ENCODE results near the gene STIMATE. TPM values are rescaled to one million over a fixed set of nuclear protein-coding genes. Genes with fewer than 3 reads are reported as not detected.

The STIMATE gene
- polyA plus RNA-seq, 2 donors, result 6.0 to 7.4 TPM

- Histone ChIP-seq H3K27me3 (ENCODE audit: control insufficient read depth in 1 of 2, insufficient read depth in 2 of 2, low read length in 2 of 2) (no peaks in the 10 kb centered on the region), H3K4me1 (ENCODE audit: control insufficient read depth in 2 of 2, insufficient read depth in 2 of 2, low read length in 1 of 2) (no peaks in the 10 kb centered on the region), H3K4me3 (ENCODE audit: low read depth in 1 of 2, low read length in 2 of 2) (no peak overlapping the region), H3K36me3 (ENCODE audit: control insufficient read depth in 2 of 2, insufficient read depth in 2 of 2, low read length in 1 of 2) (peaks cover 3 to 4% of the 10 kb centered on the region in 2 donors), H3K27ac (ENCODE audit: low read depth in 2 of 2, low read length in 1 of 2) (no peak overlapping the region), H3K9me3 (ENCODE audit: control insufficient read depth in 2 of 2, insufficient read depth in 1 of 2, low read depth in 1 of 2, low read length in 1 of 2) (no peaks in the 10 kb centered on the region)
- 91 to 94% methylated on average over 5 of the region's 5 CpGs for WGBS, 2 donors
Observed at GRCh38 chr3:52857864-52858263, 39.5 kb downstream of the STIMATE start.

GRCh38 chr3:52857133-52857532 lies 40.2 kb downstream of the STIMATE start:
- H3K9me3 ChIP-seq (ENCODE audit: control insufficient read depth in 2 of 2, insufficient read depth in 1 of 2, low read depth in 1 of 2, low read length in 1 of 2), result no peaks in the 10 kb centered on the region
- no peaks in the 10 kb centered on the region for H3K27me3 ChIP-seq (ENCODE audit: control insufficient read depth in 1 of 2, insufficient read depth in 2 of 2, low read length in 2 of 2)
- WGBS, 2 donors, result 81 to 89% methylated on average over 3 of the region's 3 CpGs
- H3K4me3 ChIP-seq (ENCODE audit: low read depth in 1 of 2, low read length in 2 of 2), result no peak overlapping the region
- H3K4me1 ChIP-seq (ENCODE audit: control insufficient read depth in 2 of 2, insufficient read depth in 2 of 2, low read length in 1 of 2), result no peaks in the 10 kb centered on the region
- no peak overlapping the region for H3K27ac ChIP-seq (ENCODE audit: low read depth in 2 of 2, low read length in 1 of 2)
- peaks cover 3 to 6% of the 10 kb centered on the region in 2 donors for H3K36me3 ChIP-seq (ENCODE audit: control insufficient read depth in 2 of 2, insufficient read depth in 2 of 2, low read length in 1 of 2)

DNA sequence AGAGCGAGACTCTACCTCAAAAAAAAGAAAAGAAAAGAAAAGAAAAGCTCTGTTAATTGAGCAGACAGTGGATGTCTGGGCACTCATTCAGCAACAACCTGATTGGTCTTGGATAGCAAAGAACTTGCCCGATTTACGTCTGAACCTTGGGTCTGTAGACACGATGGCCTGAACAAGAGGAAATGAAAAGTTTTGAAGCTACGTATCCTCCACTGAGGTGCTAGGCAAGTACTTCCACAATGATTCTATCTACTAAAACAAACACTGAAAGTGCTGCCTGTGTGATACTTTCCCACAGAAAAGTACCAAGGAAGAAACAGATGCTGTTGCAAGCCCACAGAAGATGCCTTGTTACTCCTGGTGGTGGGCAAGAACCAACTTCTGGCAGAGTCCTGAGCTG lies 40.7 kb downstream of the STIMATE start:
- Histone ChIP-seq H3K27ac (ENCODE audit: low read depth in 2 of 2, low read length in 1 of 2) (no peak overlapping the region), H3K27me3 (ENCODE audit: control insufficient read depth in 1 of 2, insufficient read depth in 2 of 2, low read length in 2 of 2) (no peaks in the 10 kb centered on the region), H3K9me3 (ENCODE audit: control insufficient read depth in 2 of 2, insufficient read depth in 1 of 2, low read depth in 1 of 2, low read length in 1 of 2) (no peaks in the 10 kb centered on the region), H3K4me1 (ENCODE audit: control insufficient read depth in 2 of 2, insufficient read depth in 2 of 2, low read length in 1 of 2) (no peaks in the 10 kb centered on the region), H3K36me3 (ENCODE audit: control insufficient read depth in 2 of 2, insufficient read depth in 2 of 2, low read length in 1 of 2) (peaks cover 3 to 10% of the 10 kb centered on the region in 2 donors), H3K4me3 (ENCODE audit: low read depth in 1 of 2, low read length in 2 of 2) (no peak overlapping the region)
- WGBS, 2 donors, result 82 to 94% methylated on average over 5 of the region's 5 CpGs

DNA sequence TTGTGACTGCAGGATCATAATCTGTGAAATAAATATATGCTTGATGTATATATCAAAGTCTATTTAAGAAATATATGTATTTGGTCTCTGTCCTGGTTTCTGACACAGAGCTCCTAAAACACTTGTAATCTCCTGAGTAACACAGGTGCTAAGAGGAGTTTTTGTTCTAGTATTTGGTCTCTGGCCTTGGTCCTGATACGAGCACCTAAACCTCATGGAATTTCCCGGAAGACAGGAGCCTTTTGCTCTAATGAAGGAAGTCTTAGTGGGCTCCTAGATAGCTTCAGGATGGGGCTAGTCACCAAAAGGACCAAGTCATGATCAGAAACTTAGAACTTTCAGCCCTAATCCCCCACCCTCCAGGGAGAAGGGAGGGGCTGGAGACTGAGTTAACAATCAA lies 43.3 kb downstream of the STIMATE start:
- peaks cover 15 to 20% of the 10 kb centered on the region in 2 donors for H3K36me3 ChIP-seq (ENCODE audit: control insufficient read depth in 2 of 2, insufficient read depth in 2 of 2, low read length in 1 of 2)
- 90 to 92% methylated on average over 2 of the region's 2 CpGs for WGBS, 2 donors
- H3K27ac ChIP-seq (ENCODE audit: low read depth in 2 of 2, low read length in 1 of 2), result no peak overlapping the region

GRCh38 chr3:52852419-52852818 lies 44.9 kb downstream of the STIMATE start:
- Histone ChIP-seq H3K4me3 (ENCODE audit: low read depth in 1 of 2, low read length in 2 of 2) (no peak overlapping the region), H3K9me3 (ENCODE audit: control insufficient read depth in 2 of 2, insufficient read depth in 1 of 2, low read depth in 1 of 2, low read length in 1 of 2) (no peaks in the 10 kb centered on the region), H3K4me1 (ENCODE audit: control insufficient read depth in 2 of 2, insufficient read depth in 2 of 2, low read length in 1 of 2) (peaks cover 0 to 3% of the 10 kb centered on the region in 2 donors), H3K36me3 (ENCODE audit: control insufficient read depth in 2 of 2, insufficient read depth in 2 of 2, low read length in 1 of 2) (peaks cover 17 to 30% of the 10 kb centered on the region in 2 donors), H3K27ac (ENCODE audit: low read depth in 2 of 2, low read length in 1 of 2) (no peak overlapping the region), H3K27me3 (ENCODE audit: control insufficient read depth in 1 of 2, insufficient read depth in 2 of 2, low read length in 2 of 2) (no peaks in the 10 kb centered on the region)
- WGBS, 2 donors, result 83 to 88% methylated on average over 2 of the region's 2 CpGs

More for the DNA sequence above, 43.3 kb downstream of the STIMATE start:
- Histone ChIP-seq H3K9me3 (ENCODE audit: control insufficient read depth in 2 of 2, insufficient read depth in 1 of 2, low read depth in 1 of 2, low read length in 1 of 2) (no peaks in the 10 kb centered on the region), H3K4me3 (ENCODE audit: low read depth in 1 of 2, low read length in 2 of 2) (no peak overlapping the region), H3K27me3 (ENCODE audit: control insufficient read depth in 1 of 2, insufficient read depth in 2 of 2, low read length in 2 of 2) (no peaks in the 10 kb centered on the region), H3K4me1 (ENCODE audit: control insufficient read depth in 2 of 2, insufficient read depth in 2 of 2, low read length in 1 of 2) (peaks cover 0 to 2% of the 10 kb centered on the region in 2 donors)

- H3K4me3 ChIP-seq (ENCODE audit: low read depth in 1 of 2, low read length in 2 of 2), result no peak overlapping the region
- peaks cover 17 to 30% of the 10 kb centered on the region in 2 donors for H3K36me3 ChIP-seq (ENCODE audit: control insufficient read depth in 2 of 2, insufficient read depth in 2 of 2, low read length in 1 of 2)
- WGBS, 2 donors, result 59 to 60% methylated on average over 3 of the region's 3 CpGs
- H3K27ac ChIP-seq (ENCODE audit: low read depth in 2 of 2, low read length in 1 of 2), result no peak overlapping the region
- no peaks in the 10 kb centered on the region for H3K27me3 ChIP-seq (ENCODE audit: control insufficient read depth in 1 of 2, insufficient read depth in 2 of 2, low read length in 2 of 2)
- peaks cover 0 to 3% of the 10 kb centered on the region in 2 donors for H3K4me1 ChIP-seq (ENCODE audit: control insufficient read depth in 2 of 2, insufficient read depth in 2 of 2, low read length in 1 of 2)
- no peaks in the 10 kb centered on the region for H3K9me3 ChIP-seq (ENCODE audit: control insufficient read depth in 2 of 2, insufficient read depth in 1 of 2, low read depth in 1 of 2, low read length in 1 of 2)
Observed at GRCh38 chr3:52851348-52851747, 46.0 kb downstream of the STIMATE start.

GRCh38 chr3:52849656-52850055 lies 47.7 kb downstream of the STIMATE start:
- peaks cover 17 to 30% of the 10 kb centered on the region in 2 donors for H3K36me3 ChIP-seq (ENCODE audit: control insufficient read depth in 2 of 2, insufficient read depth in 2 of 2, low read length in 1 of 2)
- no peaks in the 10 kb centered on the region for H3K9me3 ChIP-seq (ENCODE audit: control insufficient read depth in 2 of 2, insufficient read depth in 1 of 2, low read depth in 1 of 2, low read length in 1 of 2)
- H3K27ac ChIP-seq (ENCODE audit: low read depth in 2 of 2, low read length in 1 of 2), result no peak overlapping the region
- peaks cover 0 to 3% of the 10 kb centered on the region in 2 donors for H3K4me1 ChIP-seq (ENCODE audit: control insufficient read depth in 2 of 2, insufficient read depth in 2 of 2, low read length in 1 of 2)
- H3K4me3 ChIP-seq (ENCODE audit: low read depth in 1 of 2, low read length in 2 of 2), result no peak overlapping the region
- WGBS, 2 donors, result 95 to 96% methylated on average over 15 of the region's 15 CpGs
- no peaks in the 10 kb centered on the region for H3K27me3 ChIP-seq (ENCODE audit: control insufficient read depth in 1 of 2, insufficient read depth in 2 of 2, low read length in 2 of 2)

DNA sequence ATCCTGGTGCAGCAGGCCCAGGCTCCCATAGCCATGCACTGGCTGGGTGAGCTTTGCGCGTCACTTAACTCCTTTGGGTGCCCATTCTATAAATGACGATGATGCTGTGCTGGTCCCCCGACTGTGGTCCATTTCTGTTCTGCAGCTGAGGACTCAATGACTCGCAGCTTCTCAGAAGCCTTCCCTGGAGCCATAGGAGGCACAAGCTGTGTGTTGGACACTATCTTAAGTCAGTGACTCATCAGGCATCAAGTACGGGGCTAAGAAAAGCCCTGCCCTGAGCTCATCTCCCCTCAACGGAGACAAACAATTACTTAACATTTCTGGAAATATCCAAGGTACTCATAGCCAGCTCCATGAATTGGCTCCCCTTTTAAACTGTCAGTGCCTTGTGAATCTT lies 48.7 kb downstream of the STIMATE start:
- peak overlapping the region in 1 of 2 donors; percentile 58 for H3K27ac ChIP-seq (ENCODE audit: low read depth in 2 of 2, low read length in 1 of 2)
- no peaks in the 10 kb centered on the region for H3K9me3 ChIP-seq (ENCODE audit: control insufficient read depth in 2 of 2, insufficient read depth in 1 of 2, low read depth in 1 of 2, low read length in 1 of 2)
- H3K36me3 ChIP-seq (ENCODE audit: control insufficient read depth in 2 of 2, insufficient read depth in 2 of 2, low read length in 1 of 2), result peaks cover 17 to 30% of the 10 kb centered on the region in 2 donors
- no peaks in the 10 kb centered on the region for H3K27me3 ChIP-seq (ENCODE audit: control insufficient read depth in 1 of 2, insufficient read depth in 2 of 2, low read length in 2 of 2)
- 54 to 78% methylated on average over 7 of the region's 7 CpGs for WGBS, 2 donors
- H3K4me1 ChIP-seq (ENCODE audit: control insufficient read depth in 2 of 2, insufficient read depth in 2 of 2, low read length in 1 of 2), result peaks cover 3% of the 10 kb centered on the region in 2 donors
- H3K4me3 ChIP-seq (ENCODE audit: low read depth in 1 of 2, low read length in 2 of 2), result no peak overlapping the region

GRCh38 chr3:52847726-52848125 lies 49.6 kb downstream of the STIMATE start:
- H3K4me1 ChIP-seq (ENCODE audit: control insufficient read depth in 2 of 2, insufficient read depth in 2 of 2, low read length in 1 of 2), result peaks cover 3 to 4% of the 10 kb centered on the region in 2 donors
- no peaks in the 10 kb centered on the region for H3K27me3 ChIP-seq (ENCODE audit: control insufficient read depth in 1 of 2, insufficient read depth in 2 of 2, low read length in 2 of 2)
- H3K4me3 ChIP-seq (ENCODE audit: low read depth in 1 of 2, low read length in 2 of 2), result no peak overlapping the region
- H3K9me3 ChIP-seq (ENCODE audit: control insufficient read depth in 2 of 2, insufficient read depth in 1 of 2, low read depth in 1 of 2, low read length in 1 of 2), result no peaks in the 10 kb centered on the region
- H3K27ac ChIP-seq (ENCODE audit: low read depth in 2 of 2, low read length in 1 of 2), result peak overlapping the region in 1 of 2 donors; percentile 0
- WGBS, 2 donors, result 86 to 93% methylated on average over 7 of the region's 7 CpGs
- H3K36me3 ChIP-seq (ENCODE audit: control insufficient read depth in 2 of 2, insufficient read depth in 2 of 2, low read length in 1 of 2), result peaks cover 14 to 30% of the 10 kb centered on the region in 2 donors

- WGBS, 2 donors, result 95 to 96% methylated on average over 6 of the region's 6 CpGs
- Histone ChIP-seq H3K9me3 (ENCODE audit: control insufficient read depth in 2 of 2, insufficient read depth in 1 of 2, low read depth in 1 of 2, low read length in 1 of 2) (no peaks in the 10 kb centered on the region), H3K4me1 (ENCODE audit: control insufficient read depth in 2 of 2, insufficient read depth in 2 of 2, low read length in 1 of 2) (peaks cover 3 to 4% of the 10 kb centered on the region in 2 donors), H3K27me3 (ENCODE audit: control insufficient read depth in 1 of 2, insufficient read depth in 2 of 2, low read length in 2 of 2) (no peaks in the 10 kb centered on the region), H3K4me3 (ENCODE audit: low read depth in 1 of 2, low read length in 2 of 2) (no peak overlapping the region), H3K36me3 (ENCODE audit: control insufficient read depth in 2 of 2, insufficient read depth in 2 of 2, low read length in 1 of 2) (peaks cover 14 to 31% of the 10 kb centered on the region in 2 donors), H3K27ac (ENCODE audit: low read depth in 2 of 2, low read length in 1 of 2) (no peak overlapping the region)
Observed at GRCh38 chr3:52847241-52847640, 50.1 kb downstream of the STIMATE start.
